Measurements from ENCODE around the gene TBC1D4.

DNA sequence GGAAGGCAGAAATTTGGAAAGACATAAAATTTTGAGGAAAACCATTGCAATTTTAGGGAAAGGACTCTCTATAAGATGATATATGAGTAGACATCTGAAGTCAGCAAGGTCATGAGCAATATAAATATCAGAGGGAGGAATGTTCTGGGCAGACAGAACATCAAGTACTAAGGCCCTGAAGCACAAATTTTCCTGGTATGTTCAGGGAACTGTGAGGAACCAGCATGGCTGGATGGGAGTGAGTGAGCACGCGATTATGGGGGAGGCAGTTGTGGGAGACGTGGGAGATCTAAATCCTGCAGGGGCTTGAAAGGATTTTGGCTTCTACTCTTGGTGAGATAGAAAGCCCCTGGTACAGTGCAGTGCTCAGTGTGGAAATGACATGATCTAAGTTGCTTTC lies 112.0 kb downstream of the TBC1D4 start:
- TF ChIP-seq, protein P1, sequence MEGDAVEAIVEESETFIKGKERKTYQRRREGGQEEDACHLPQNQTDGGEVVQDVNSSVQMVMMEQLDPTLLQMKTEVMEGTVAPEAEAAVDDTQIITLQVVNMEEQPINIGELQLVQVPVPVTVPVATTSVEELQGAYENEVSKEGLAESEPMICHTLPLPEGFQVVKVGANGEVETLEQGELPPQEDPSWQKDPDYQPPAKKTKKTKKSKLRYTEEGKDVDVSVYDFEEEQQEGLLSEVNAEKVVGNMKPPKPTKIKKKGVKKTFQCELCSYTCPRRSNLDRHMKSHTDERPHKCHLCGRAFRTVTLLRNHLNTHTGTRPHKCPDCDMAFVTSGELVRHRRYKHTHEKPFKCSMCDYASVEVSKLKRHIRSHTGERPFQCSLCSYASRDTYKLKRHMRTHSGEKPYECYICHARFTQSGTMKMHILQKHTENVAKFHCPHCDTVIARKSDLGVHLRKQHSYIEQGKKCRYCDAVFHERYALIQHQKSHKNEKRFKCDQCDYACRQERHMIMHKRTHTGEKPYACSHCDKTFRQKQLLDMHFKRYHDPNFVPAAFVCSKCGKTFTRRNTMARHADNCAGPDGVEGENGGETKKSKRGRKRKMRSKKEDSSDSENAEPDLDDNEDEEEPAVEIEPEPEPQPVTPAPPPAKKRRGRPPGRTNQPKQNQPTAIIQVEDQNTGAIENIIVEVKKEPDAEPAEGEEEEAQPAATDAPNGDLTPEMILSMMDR (conservative IDR thresholded peaks at IDR 0.05; ENCODE audit: low read depth, low read length) = no peak
- TF ChIP-seq EZH2phosphoT487 (IDR thresholded peaks at IDR 0.05; ENCODE audit: borderline replicate concordance, low read length) = no peak
- TF ChIP-seq EZH2 (IDR thresholded peaks at IDR 0.05; ENCODE audit: low read length, unreplicated experiment) = no peak
